Activated B cell treated with CpG ODN at 0.5 μM for 24 hours (primary cell): ENCODE measurements around the gene FCGR1A. TPM values are rescaled to one million over a fixed set of nuclear protein-coding genes. Genes with fewer than 3 reads are reported as not detected.
"Not testable (repeated sequence)": the region's sequence is repeated elsewhere in the genome, so short reads cannot be mapped to it uniquely, and the experiment has no call there.

Source experiments
- ATAC-seq: fragments of 200-7000 bp; cut with Tn5 transposase; one replicate; pipeline ENCODE4 v1.10.0; 2021; ENCODE audit warnings: low read depth, mild to moderate bottlenecking, moderate library complexity
- CTCF ChIA-PET: fragments of 350-600 bp; sonication (Branson Sonifier 250); formaldehyde crosslinking; loops from one replicate; lab custom pipeline; 2021; ENCODE audit warnings: antibody characterized with exemption; lab: Charles Lee
- POLR2A ChIA-PET: fragments of 350-600 bp; sonication (Branson Sonifier 250); formaldehyde crosslinking; loops from one replicate; lab custom pipeline; 2021; ENCODE audit warnings: antibody characterized with exemption; lab: Charles Lee
- DNase-seq: peaks from one replicate; pipeline ENCODE4 v3.0.0; 2022
- H3K27ac Mint-ChIP-seq: one replicate; pipeline ENCODE4 v1.8.0; 2020; ENCODE audit warnings: mixed read lengths
- H3K27me3 Mint-ChIP-seq: one replicate; pipeline ENCODE4 v1.8.0; 2021; ENCODE audit warnings: mixed read lengths
- H3K36me3 Mint-ChIP-seq: one replicate; pipeline ENCODE4 v1.8.0; 2021; ENCODE audit warnings: low read depth, mixed read lengths
- H3K4me1 Mint-ChIP-seq: one replicate; pipeline ENCODE4 v1.8.0; 2021; ENCODE audit warnings: mixed read lengths
- H3K4me3 Mint-ChIP-seq: one replicate; pipeline ENCODE4 v1.8.0; 2020; ENCODE audit warnings: mild to moderate bottlenecking, mixed read lengths
- H3K9me3 Mint-ChIP-seq: one replicate; pipeline ENCODE4 v1.8.0; 2020; ENCODE audit warnings: mixed read lengths
- intact Hi-C: fragments of 100-400 bp; cut with micrococcal nuclease; formaldehyde crosslinking; loops from one replicate; pipeline ENCODE4 v1.15.1; 2024
- total RNA-seq: library from RNA; stranded (reverse); gene quantifications from 2 replicates; pipeline ENCODE4 v1.2.3, GENCODE V29; 2022

The FCGR1A gene
- total RNA-seq, 1 donor from 2014 or later = not detected

DNA sequence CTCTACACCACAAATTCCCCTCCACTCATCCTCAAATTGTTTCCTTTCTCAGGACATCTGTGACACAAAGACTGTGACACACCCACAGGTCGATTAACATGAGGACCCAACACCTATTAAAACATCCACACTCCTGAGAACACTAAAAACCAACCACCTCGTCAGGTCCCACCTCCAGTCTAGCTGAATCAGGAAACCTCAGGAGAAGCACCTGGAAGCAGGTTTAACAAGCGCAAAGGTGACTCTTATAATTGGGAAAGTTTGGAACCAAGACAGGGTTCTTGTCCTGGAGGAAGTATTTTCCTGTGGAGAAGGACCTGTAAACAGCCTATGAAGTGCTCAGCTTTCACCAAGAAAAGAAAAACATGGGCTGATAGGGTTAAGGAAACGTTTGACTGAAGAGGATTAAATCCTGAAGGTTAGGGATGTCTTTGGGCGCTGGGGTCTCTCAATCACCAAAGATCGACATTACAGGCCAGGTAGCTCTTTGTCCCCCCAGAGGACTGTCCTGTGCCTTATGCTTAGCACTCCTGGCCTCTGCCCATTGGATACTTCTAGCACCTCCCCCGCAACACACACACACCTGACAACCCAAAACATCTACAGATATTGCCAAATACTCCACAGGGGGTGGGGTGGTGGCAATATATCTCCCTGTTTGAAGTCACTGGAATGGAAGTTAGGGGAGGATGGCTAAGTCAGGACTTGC is 28.4 kb downstream of the FCGR1A start:
- intact Hi-C loops, H3K36me3 Mint-ChIP-seq, CTCF ChIA-PET, DNase-seq, POLR2A ChIA-PET, ATAC-seq, H3K9me3 Mint-ChIP-seq, H3K27me3 Mint-ChIP-seq: not testable (repeated sequence)
- Mint-ChIP-seq H3K4me3 (peak overlapping the region; percentile 58), H3K4me1 (peaks cover 15% of the 10 kb centered on the region), H3K27ac (peak overlapping the region; percentile 12)

- POLR2A ChIA-PET = interaction anchor here (0.9 to 3.0 kb wide), 2 partner anchors 32 to 75 kb away, joined by 3 to 75 read pairs; a partner anchor contains a TSS
- H3K4me1 Mint-ChIP-seq = peaks cover 15% of the 10 kb centered on the region
Measured at GRCh38 chr1:149811514-149811889, 29.0 kb downstream of the FCGR1A start.

DNA sequence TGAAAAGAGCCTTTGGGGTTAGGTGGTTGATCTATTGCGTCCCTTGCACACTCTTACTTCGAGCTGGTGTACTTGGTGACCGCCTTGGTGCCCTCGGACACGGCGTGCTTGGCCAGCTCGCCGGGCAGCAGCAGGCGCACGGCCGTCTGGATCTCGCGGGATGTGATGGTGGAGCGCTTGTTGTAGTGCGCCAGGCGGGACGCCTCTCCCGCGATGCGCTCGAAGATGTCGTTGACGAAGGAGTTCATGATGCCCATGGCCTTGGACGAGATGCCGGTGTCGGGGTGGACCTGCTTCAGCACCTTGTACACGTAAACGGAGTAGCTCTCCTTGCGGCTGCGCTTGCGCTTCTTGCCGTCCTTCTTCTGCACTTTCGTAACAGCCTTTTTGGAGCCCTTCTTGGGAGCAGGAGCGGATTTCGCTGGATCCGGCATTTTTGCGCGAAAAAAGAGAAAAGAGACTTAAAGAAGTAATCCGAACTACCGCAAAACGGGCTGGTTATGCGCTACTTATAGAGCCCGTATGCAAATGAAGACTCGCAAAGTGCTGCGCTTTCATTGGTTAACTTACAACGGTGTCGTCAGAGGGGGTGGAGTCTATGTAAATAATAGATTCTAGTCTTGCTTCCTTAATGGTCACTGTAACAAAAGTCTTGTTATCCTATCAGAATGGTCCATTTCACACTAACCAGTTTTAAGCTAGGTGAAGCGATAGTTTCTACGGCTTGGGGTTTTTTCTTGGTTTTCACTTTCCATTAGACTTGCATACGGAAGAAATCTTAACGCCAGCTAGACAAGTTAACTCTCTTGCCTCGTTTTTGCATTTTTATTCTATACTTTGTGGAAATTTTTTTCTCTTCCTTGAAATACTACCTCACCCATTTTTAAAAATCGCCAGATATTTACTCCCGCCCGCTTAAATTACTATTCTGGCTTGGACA is 29.7 kb downstream of the FCGR1A start:
- peak overlapping the region; percentile 95 for H3K4me3 Mint-ChIP-seq
- POLR2A ChIA-PET = interaction anchor here (0.7 to 3.0 kb wide), 4 partner anchors 31 to 74 kb away, joined by 3 to 75 read pairs (median 4); a partner anchor contains a TSS
- peak; percentile 85 for ATAC-seq
- H3K36me3 Mint-ChIP-seq, H3K9me3 Mint-ChIP-seq, intact Hi-C loops, CTCF ChIA-PET, H3K27me3 Mint-ChIP-seq: not testable (repeated sequence)
- peak; percentile 66 for DNase-seq
- peaks cover 15% of the 10 kb centered on the region for H3K4me1 Mint-ChIP-seq
- H3K27ac Mint-ChIP-seq = peak overlapping the region; percentile 98

More at GRCh38 chr1:149811514-149811889, 29.0 kb downstream of the FCGR1A start:
- DNase-seq, H3K36me3 Mint-ChIP-seq, intact Hi-C loops, H3K9me3 Mint-ChIP-seq, CTCF ChIA-PET, H3K27me3 Mint-ChIP-seq: not testable (repeated sequence)
- H3K4me3 Mint-ChIP-seq = peak overlapping the region; percentile 95
- ATAC-seq = peak; percentile 1
- H3K27ac Mint-ChIP-seq = peak overlapping the region; percentile 98

- H3K9me3 Mint-ChIP-seq, CTCF ChIA-PET, H3K36me3 Mint-ChIP-seq, intact Hi-C loops, H3K27me3 Mint-ChIP-seq: not testable (repeated sequence)
- peaks cover 15% of the 10 kb centered on the region for H3K4me1 Mint-ChIP-seq
- peak overlapping the region; percentile 95 for H3K4me3 Mint-ChIP-seq
- DNase-seq (peak; percentile 64), ATAC-seq (peak; percentile 45)
- peak overlapping the region; percentile 98 for H3K27ac Mint-ChIP-seq
- POLR2A ChIA-PET = interaction anchor here (0.7 to 3.0 kb wide), 3 partner anchors 30 to 73 kb away, joined by 3 to 75 read pairs (median 4); a partner anchor contains a TSS
Measured at GRCh38 chr1:149812893-149813801, 30.7 kb downstream of the FCGR1A start.

DNA sequence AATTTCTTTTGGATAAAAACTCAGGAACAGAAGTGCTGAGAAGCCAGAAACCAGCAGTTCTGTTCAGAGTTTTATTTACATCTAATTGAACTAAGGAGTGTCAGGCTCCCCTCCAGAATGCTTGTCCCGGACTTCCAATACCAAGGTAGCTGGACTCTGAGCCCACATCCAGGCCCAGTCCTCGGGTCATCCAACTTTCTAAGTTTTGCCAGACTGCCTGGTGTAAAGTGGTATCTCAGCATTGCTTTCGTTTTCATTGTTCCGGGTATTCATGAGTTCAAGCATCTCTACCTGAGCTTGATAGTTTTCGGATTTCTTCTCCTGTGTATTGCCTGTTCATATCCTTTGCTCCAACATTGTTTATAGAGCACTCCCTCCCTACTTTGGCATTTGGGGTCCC is 37.9 kb downstream of the FCGR1A start:
- POLR2A ChIA-PET, intact Hi-C loops, H3K4me3 Mint-ChIP-seq, H3K36me3 Mint-ChIP-seq, H3K27me3 Mint-ChIP-seq, H3K9me3 Mint-ChIP-seq, H3K4me1 Mint-ChIP-seq, H3K27ac Mint-ChIP-seq, CTCF ChIA-PET, ATAC-seq, DNase-seq: not testable (repeated sequence)

- ATAC-seq, H3K4me1 Mint-ChIP-seq, H3K9me3 Mint-ChIP-seq, intact Hi-C loops, POLR2A ChIA-PET, H3K4me3 Mint-ChIP-seq, H3K27me3 Mint-ChIP-seq, DNase-seq, CTCF ChIA-PET, H3K27ac Mint-ChIP-seq, H3K36me3 Mint-ChIP-seq: not testable (repeated sequence)
Measured at GRCh38 chr1:149826555-149826954, 44.1 kb downstream of the FCGR1A start.

DNA sequence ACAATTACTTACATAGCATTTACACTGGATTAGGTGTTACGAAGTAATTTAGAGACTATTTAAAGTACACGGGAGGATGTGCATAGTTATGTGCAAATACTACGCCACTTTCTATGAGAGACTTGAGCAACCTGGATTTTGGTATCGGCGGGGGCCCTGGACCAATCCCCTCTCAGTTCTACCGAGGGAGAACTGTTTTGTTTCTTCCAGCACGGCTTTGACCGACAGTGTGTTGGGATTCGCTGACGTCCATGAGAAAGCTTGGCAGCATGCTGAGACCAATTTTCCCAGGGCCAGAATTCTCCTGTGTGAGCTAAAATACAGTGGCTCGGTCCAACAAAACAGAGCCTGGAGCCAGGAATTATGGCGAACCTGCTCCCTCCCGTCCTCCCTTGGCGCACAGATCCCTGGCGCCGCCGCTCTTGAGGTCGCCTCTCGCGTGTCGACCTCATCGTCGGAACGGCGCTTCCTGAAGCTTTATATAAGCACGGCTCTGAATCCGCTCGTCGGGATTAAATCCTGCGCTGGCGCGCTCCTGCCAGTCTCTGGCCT is 49.3 kb downstream of the FCGR1A start:
- H3K4me3 Mint-ChIP-seq, DNase-seq, intact Hi-C loops, CTCF ChIA-PET, H3K27me3 Mint-ChIP-seq, POLR2A ChIA-PET, H3K9me3 Mint-ChIP-seq, H3K36me3 Mint-ChIP-seq, H3K4me1 Mint-ChIP-seq, H3K27ac Mint-ChIP-seq: not testable (repeated sequence)
- peak; percentile 18 for ATAC-seq

- peak; percentile 78 for ATAC-seq
- DNase-seq, intact Hi-C loops, H3K4me3 Mint-ChIP-seq, CTCF ChIA-PET, H3K27ac Mint-ChIP-seq, H3K4me1 Mint-ChIP-seq, H3K36me3 Mint-ChIP-seq, H3K27me3 Mint-ChIP-seq, POLR2A ChIA-PET, H3K9me3 Mint-ChIP-seq: not testable (repeated sequence)
Measured at GRCh38 chr1:149832316-149833126, 50.0 kb downstream of the FCGR1A start.

DNA sequence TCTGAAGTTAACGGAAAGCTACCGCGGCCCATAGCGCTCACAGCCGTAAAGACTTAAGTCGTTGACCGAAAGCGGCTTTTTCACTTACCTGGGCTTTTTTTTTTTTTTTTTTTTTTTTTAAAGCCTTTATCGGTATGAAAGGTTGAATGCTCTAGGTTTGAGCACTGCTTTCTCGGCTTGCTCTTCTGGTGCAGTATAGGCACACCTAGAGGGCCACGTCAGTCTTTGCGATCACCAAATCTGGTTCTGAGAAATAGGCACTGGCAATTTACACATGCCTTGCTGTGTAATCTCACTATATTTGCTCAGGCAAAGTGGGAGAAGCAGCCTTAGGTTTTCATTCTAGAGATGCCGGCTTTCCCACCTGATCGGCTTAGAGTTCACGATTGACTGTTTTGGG is 50.6 kb downstream of the FCGR1A start:
- H3K4me3 Mint-ChIP-seq, H3K9me3 Mint-ChIP-seq, DNase-seq, CTCF ChIA-PET, H3K27me3 Mint-ChIP-seq, H3K4me1 Mint-ChIP-seq, H3K27ac Mint-ChIP-seq, intact Hi-C loops, POLR2A ChIA-PET, H3K36me3 Mint-ChIP-seq: not testable (repeated sequence)
- peak; percentile 2 for ATAC-seq

DNA sequence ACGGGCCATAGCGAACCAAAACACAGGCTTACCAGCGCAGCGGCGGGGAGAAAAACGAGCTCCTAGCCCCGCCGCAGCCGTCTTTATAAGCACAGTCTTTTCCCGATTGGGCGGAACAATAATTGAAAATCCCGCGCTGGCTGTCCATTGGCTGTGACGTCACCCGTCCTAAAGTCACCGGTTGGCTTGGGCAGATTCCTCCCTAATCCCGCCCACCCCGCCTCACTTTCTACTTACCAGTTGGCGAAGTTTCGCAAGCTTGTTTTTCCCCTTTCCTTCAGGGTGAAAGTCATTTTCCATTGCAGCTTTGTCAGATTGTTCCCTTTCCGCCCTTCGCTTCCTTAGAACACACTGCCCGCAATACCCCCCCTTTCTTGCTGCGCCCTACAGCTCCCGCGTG is 58.7 kb downstream of the FCGR1A start:
- ATAC-seq = peak; percentile 20
- H3K9me3 Mint-ChIP-seq, POLR2A ChIA-PET, DNase-seq, intact Hi-C loops, H3K27me3 Mint-ChIP-seq, CTCF ChIA-PET, H3K27ac Mint-ChIP-seq, H3K4me3 Mint-ChIP-seq: not testable (repeated sequence)
- Mint-ChIP-seq H3K36me3 (peaks cover 21% of the 10 kb centered on the region), H3K4me1 (peaks cover 25% of the 10 kb centered on the region)
